Ishikawa (cell line): ENCODE measurements around the gene AK5.

Experiments
- CEBPB ChIP-seq: IDR thresholded peaks from 2 replicates; pipeline ENCODE4 v1.6.1; 2012
- EGR1 ChIP-seq: IDR thresholded peaks from 2 replicates; pipeline ENCODE4 v1.6.1; 2012
- EP300 ChIP-seq: IDR thresholded peaks from 2 replicates; pipeline ENCODE4 v1.6.1; 2012; ENCODE audit warnings: borderline replicate concordance
- MAX ChIP-seq: IDR thresholded peaks from 2 replicates; pipeline ENCODE4 v1.6.1; 2012
- RAD21 ChIP-seq: IDR thresholded peaks from 2 replicates; pipeline ENCODE4 v1.6.1; 2012; ENCODE audit warnings: low read depth
- REST ChIP-seq: IDR thresholded peaks from 2 replicates; pipeline ENCODE4 v1.6.1; 2012; ENCODE audit warnings: low read depth, mild to moderate bottlenecking
- TAF1 ChIP-seq: IDR thresholded peaks from 2 replicates; pipeline ENCODE4 v1.6.1; 2012; ENCODE audit warnings: low read depth, mild to moderate bottlenecking
- TEAD4 ChIP-seq: IDR thresholded peaks from 2 replicates; pipeline ENCODE4 v1.6.1; 2012

DNA sequence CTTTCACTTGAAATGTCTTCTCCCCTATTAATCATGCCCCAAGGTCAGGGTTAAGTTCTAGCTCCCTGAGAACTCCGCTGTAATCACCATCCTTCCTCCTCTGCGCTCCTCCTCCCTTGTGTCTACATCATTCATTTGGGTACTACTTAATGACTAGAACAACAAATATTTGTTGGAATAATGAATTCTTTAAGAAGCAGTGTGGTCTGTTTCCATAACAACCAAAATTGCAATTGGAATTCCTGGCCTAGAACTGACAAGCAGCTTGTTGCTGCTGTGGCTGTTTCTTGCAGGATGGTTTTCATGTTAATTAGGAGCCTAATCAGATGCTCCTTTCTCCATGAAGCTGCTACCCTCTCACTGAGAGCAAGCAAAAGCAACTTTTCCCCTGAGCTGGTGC, 208.1 kb downstream of the AK5 start:
- TF ChIP-seq EP300 (no peak), REST (no peak), EGR1 (no peak), TEAD4 (no peak), TAF1 (no peak), RAD21 (no peak), MAX (no peak), CEBPB (no peak)
